Ammon's horn (tissue), 1 donor: Measurements from ENCODE around the gene COQ8B.

ENCODE experiments used
- DNase-seq: peaks from one replicate; pipeline ENCODE4 v3.0.0-alpha.2; 2016; ENCODE audit warnings: low spot score

The COQ8B gene

DNA sequence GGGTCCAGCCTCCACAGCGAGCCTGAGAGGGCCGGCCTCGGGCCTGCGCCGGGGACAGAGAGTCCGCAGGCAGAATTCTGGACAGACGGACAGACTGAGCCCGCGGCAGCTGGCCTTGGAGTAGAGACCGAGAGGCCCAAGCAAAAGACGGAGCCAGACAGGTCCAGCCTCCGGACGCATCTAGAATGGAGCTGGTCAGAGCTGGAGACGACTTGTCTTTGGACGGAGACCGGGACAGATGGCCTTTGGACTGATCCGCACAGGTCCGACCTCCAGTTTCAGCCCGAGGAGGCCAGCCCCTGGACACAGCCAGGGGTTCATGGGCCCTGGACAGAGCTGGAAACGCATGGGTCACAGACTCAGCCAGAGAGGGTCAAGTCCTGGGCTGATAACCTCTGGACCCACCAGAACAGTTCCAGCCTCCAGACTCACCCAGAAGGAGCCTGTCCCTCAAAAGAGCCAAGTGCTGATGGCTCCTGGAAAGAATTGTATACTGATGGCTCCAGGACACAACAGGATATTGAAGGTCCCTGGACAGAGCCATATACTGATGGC lies 716 bp upstream of the COQ8B start:
- peak; percentile 13 for DNase-seq

DNA sequence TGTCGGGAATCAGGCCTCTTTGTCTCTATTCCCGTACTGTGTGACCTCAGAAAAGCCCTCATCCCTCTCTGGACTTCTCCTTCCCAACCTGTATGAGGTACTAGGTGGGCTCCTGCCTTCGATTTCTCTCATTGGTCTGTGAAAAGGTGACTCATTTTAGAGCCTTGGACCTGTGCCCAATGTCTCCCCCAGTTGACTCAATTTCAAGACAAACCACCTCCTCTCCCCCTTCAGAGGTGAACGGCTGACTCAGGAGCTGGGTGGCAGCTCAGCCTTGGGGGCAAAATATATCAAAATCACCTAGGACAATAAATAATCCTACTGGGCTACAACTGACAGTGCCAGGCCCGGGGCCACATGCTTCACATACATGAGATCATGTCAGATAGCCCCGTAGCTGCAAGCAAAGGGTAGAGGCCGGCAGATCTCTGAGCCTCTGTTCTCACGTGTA lies 630 bp downstream of the COQ8B start:
- DNase-seq = no peak

DNA sequence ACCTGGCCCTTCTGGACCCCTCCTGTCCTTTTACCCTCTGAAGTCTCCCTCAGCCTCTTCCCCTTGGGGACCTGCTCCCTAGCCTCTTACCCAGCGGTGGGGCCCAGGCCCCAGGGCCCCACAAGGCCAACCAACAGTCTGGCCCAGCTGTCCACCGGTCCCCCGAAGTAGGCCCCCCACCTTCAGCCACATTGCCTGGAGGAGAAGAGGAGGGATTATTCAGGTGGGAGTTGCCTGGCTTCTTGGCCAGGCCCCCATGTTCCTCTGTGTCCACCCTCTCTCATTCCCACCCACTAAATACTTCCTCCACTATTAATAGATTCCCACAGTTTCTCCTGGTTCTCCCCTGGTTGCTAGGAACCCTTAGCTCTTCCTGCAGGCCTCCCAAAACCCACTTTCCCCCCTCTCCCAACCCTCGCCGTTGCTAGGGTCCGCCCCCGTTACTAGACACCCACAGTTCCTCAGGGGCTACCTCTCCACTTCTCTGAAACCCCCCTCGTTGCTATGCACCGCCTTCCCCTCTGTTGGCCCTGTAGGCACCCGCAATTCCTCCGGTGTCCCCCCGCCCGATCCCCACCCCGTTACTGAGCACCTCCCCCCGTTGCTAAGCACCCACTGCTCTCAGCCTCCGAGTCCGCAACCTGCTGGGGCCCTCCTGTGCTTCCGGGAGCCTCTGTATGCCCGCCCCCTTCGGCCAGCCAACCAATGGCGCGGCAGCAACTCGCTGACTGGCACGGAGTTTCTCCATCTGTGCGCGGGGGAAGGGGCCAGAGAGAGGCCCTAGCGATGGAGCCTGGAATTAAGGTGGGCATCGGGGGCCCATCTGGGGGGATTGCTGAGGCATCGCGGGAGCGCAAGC lies 2.0 kb downstream of the COQ8B start:
- peak; percentile 98 for DNase-seq

DNA sequence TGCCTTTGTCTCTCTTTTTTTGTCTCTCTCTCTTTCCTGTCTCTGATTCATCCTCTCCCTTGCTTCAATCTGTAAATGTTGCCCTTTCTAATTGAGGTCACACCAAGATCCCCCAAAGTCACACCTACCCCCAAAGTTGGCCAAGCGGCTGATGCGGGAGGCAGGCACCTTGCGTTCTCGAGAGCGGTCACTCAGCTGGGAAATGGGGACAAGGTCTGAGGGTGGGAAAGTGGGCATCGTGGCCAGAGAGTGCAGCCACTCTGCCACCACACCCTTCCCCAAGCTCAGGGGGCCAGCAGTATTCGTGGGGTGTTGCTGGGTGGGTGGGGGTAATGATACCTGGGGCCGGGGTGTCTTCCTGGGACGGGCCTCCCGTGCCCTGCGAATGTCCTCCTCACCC lies 2.7 kb downstream of the COQ8B start:
- DNase-seq = no peak

DNA sequence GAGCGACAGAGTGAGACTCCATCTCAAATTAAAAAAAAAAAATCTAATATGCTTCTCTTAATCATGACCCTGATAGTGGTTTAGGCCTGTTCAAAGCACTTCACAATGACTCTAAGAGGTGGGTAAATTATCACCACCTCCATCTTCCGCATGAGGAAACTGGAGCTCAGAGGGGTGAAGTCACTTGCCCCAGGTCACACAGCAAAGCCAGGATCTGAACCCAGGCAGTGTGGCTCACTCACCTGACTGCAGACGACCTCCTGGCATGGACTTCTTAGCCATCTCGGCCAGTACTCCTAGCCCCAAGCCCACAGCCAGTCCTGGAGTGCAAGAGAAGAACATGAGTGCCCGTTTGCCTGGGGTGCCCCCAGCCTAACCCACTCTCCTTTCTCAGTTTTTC lies 6.9 kb downstream of the COQ8B start:
- DNase-seq = no peak

DNA sequence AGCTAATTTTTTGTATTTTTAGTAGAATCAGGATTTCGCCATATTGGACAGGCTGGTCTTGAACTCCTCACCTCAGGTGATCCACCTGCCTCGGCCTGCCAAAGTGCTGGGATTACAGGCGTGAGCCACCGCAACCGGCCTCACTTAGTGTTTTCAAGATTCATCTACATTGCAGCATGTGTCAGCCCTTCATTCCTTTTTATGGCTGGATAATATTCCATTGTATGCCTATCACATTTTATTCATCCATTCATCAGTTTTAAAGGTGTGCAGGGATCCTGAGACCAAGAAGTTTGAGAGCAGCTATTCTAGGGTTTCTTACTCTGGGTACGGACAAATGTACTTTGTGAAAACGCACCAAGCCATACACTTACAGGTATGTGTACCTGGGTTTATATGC lies 9.1 kb downstream of the COQ8B start:
- DNase-seq = no peak

DNA sequence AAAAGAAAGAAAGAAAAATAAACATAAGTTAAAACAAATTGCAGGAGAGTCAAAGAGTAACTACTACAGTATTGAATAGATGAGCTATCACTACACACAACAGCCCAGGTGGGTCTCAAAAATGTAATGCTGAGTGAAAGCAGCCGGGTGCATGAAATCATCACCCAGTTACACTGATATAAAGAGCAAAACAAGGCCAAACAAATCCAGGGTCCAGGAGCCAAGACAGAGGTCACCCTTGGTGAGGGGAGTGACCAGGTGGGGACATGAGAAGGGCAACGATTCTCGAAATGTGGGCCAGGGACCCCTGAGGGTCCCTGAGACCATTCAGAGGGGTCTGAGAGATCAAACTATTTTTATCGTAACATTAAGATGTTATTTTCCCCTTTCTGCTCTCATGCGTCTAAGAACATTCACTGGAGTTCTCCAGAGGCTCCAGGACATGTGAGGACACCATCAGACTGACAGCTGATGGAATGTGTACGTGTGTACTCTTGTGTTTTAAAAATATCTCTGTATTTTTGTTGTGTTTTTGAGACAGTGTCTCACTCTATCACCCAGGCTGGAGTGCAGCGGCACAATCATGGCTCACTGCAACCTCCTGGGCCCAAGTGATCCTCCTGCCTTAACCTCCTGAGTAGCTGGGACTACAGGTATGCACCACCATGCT lies 10.6 kb downstream of the COQ8B start:
- no peak for DNase-seq

DNA sequence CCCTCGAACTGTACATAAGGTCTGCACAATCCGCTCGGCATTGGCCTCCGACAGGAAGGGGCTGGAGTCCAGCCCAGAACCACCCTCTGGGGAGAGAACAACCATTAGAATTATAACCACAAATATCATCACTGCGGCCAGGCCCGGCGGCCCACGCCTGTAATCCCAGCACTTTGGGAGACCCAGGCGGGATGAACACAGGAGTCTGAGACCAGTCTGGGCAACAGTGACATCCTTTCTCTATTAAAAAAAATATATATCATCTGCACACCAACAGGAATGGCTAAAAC lies 11.4 kb downstream of the COQ8B start:
- no peak for DNase-seq

DNA sequence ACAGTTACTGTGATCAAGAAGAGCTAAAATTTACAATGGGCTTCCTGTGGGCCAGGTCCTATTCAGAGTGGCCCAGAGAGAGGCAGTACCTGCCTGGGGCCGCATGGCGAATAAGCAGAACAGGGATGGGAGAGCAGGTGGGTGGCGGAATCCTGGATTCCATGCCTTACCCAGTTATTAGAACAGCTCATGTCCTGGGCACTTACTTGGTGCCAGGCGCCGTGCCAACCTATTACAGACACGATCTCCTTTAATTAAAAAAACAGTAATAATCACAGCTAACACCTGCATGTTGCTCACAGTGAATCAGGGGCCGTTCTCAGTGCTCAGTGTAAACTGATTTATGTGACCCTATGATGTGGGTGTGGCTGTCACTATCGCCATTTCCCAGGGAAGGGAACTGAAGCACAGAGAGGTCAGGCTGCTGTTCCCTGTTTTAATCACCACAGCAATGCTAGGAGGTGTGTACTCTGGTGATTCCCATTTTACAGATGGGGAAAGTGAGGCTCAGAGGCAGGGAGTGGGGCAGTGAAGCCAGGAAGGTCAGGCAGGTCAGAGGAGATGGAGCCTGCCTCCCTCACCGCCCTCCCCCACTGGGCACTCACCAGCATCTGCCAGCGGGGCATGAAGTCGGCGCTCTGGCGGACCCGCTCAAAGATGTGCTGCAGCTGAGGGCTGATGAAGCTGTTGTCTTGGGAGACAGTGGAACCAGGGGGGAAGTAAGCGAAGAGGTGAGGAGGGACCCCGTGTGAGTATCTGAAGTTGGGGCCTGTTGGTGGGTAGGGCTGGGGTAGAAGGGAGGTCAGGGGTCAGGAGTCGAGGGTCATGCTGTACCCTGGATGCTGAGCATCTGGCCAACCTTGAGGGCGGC lies 12.0 kb downstream of the COQ8B start:
- no peak for DNase-seq

DNA sequence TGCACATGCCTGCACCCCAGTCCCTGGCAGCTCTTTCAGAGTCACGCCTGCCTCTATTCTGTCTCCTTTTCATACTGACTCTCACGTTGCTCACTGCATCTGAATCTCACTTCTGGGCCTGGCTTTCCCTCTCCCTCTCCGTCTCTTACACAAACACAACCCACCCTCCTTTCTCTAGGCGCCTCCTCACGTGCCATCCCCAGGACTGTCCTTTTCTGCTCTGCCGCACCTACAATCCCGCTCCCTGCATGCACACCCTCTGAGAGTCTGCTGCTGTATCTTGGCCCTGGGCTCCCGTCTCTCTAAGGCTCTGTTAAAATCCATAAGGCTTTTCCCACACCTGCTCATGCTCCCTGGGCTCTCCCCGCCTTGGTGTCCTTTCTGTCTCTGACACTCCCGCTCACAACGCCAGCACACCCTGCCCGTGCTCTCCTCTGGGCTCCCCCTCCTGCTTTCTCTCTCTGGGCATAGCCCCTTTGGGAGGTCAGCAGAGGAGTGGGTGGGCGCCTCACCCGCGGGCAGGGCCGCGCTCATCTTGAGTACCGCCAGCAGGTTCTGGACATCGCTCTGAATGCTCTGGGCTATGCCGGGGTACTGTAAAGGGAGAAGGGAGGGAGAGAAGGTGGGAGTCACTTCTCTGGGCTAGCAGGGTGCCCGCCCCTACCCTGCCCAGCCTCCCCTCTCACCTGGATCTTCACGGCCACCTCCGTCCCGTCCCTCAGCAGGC lies 13.5 kb downstream of the COQ8B start:
- no peak for DNase-seq

DNA sequence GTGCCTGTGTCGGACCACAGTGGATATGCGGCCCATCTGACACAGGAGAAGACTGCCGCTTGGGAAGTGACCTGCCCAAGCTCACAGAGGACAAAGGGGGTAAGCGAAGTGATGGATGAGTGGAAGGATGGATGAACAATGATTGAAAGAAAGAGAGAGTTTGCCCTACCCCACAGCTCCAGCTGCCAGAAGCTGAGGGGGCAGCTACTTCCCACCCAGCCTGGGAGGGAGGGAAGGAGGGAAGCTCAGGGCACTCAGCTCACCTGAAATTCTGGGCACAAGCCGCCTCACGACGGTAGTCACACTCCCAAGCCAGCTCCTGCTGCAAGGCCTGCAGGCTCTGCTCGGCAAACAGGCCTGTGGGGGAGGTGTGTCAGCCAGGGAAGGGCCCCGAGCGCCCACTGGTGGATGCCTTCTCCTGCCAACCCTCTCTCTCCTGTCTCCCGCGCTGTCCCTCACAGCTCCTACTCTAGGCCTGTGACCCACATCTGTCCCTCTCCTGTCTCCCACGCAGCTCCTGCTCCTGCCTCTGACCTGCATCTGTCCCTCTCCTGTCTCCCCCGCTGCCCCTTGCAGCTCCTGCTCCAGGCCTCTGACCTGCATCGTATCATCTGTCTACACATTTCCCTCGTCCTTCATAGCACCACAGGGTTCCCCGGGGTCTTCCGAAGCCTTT lies 14.2 kb downstream of the COQ8B start:
- peak; percentile 62 for DNase-seq

DNA sequence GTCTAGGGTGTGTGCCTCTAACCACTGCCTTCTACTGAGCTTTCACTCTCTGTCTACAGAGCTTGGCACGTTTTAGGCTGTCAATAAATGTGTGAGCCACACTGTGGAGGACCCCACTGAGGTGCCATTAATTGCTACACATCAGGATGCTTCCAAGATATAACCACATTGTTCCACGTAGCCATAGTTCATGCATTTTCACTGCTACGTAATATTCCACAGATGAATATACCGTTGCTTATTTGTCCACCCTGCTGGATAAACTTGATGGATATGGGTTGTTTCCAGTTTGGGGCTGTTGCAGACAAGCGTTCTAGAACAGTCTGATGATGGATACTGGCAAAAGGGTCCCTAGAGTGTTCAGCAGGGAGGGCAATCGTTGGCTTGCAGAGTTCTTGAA lies 14.9 kb downstream of the COQ8B start:
- no peak for DNase-seq

DNA sequence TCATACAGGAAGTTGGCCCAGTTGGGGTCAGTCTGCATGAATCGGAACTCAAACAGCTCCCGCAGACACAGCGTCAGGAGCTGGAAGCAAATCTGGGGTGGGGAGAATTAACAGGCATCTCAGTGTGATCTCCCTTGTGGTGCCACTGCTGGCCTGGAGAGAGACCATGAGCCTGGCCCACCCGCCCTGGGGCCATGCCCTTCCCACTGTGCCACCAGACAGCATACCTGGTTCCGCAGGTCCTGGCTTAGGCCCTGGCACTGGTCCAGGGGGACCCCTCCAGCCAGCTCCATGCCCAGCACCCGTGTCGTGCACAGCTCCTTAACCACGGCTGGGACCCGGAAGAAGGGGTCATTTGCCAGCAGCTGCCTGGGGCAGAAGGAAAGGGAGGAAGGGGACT lies 16.6 kb downstream of the COQ8B start:
- DNase-seq = no peak

DNA sequence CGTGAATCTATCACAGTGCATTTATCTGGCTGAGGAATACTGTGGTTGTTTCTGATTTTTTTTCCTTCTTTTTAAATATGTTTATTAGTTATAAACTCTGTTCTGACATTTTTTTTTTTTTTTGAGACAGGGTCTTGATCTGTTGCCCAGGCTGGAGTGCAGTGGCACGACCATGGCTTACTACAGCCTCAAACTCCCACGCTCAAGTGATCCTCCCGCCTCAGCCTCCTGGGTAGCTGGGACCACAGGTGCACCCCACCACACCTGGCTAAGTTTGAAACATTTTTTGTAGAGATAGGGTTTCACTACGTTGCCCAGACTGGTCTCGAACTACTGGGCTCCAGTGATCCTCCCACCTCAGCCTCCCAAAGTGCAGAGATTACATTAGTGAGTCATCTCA lies 19.7 kb downstream of the COQ8B start:
- no peak for DNase-seq

DNA sequence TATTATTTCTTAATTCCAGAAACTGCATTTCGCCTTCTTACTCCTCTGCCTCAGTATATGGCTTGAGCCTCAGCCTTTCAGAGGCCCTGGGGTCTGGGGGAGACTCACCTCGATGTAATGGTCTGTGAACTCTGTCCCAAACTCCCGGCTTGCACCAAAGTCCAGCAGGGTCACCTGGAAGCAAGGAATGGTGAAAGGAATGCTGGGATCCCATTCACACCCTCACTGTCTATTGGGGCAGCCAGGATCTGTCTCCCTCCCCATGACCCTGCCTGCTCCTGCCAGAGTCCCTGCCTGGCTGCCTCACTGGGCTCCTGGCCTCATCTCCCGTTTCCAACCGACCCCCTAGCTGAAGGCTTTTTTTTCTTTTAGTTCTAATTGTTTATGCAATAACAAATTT lies 20.8 kb downstream of the COQ8B start:
- DNase-seq = no peak

DNA sequence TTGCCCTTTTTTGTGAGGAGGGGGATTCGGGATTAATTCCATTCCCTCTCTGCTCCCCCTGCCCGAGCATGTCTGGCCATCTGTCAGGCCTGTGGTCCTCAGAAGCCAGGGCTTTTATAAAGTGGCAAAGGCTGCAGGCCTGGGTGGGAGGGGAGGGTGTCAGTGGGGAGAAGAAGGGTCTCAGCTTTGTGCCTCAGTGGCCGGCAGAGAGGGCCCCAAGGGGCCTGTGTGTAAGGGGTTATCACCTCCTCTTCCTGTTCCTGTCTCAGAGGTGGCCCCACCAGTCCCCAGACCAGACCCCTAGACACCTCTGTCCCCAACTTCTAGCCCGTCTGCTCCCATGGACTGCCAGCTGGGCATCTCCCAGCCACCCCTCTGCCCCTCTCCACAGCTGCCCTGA lies 22.8 kb downstream of the COQ8B start:
- no peak for DNase-seq

DNA sequence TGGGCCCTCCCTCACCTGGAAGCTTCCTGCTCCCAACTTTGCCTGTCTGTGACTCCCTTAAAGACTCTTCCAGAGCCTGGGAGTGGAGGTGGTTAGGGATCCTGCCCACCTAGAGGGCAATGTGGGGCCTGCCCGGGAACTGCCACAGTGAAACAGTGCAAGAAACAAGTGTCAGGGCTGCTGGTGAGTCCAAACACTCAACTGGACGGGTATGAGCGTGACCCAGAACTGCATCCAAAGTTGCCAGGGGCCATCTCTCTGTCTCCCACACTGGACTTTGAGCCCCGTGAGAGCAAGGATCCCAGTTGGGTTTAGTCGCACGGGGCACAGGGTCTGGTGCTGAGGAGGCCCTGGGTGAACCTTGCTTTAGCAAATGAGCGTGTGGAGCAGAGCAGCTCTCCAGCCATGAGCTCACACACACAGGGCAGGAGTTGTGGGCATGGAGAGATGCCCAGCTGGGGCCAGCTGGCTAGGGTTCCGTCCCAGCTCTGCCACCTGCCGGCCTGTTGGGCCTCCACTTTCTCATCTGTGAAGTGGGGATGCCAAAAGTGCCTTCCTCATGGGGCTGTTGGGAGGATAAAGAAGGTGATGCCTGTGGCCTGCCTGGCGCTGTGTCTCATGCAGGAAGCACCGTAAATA lies 23.4 kb downstream of the COQ8B start:
- no peak for DNase-seq

DNA sequence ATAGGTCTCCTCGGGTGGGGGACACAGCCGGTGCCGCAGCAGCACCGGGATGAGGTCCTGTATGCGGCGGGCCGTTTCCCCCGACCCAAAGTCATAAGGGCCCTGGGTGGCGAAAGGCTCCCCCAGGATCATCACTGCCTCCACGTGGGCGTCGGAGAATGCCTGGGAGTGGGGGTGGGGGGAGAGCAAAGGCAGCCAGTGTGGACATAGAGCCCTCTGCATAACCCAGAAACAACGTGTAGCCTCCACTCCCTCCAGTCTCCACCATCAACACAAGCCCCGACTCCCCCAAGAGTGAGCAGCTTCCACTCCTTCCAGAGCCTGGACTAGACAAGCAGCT lies 24.5 kb downstream of the COQ8B start:
- DNase-seq = no peak

DNA sequence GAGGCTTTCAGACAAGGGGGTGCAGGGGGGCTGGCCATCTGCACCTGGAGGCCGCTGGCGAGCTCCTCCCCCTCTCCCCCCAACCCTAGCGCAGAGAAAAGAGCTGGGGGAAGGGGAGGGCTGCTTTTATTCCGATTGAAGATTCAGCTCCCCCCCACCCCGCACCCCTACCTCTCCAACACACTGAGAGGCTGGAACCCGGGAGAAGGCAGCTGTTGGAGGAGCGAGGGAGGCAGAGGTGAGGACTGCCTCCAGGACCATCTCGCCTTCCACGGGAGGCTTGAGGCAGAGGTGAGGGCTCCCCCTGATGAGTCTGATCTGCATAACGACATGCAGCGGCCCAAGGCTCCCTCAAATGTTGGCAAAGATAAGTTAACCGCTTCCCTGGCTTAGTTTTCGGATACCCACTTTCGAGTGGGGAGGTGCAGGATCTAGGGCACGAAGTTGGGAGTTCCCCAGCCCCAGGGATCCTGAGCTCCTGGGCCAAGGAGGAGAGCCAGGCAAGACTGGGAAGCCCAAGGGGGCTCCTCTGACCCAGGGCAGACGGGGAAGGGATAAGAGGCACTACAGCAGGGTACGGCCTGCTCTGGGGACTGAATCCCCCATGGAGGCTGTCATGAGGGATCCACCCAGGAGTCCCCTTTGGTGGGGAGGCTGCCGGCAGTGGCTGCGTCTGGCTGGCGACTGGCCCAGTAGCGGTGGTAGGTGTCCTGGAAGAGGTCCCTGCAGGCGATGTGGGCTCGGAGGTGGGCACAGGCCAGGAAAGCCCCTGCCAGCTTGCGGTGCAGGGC lies 25.1 kb downstream of the COQ8B start:
- DNase-seq = no peak
